HG02840 (cell line): ENCODE results near the gene PLD3.

ENCODE experiments used
- ATAC-seq: cut with Tn5 transposase; IDR thresholded peaks from one replicate; pipeline ENCODE4 v1.9.1; 2021; ENCODE audit warnings: mild to moderate bottlenecking, moderate library complexity, moderate number of reproducible peaks; ENCODE audit not compliant: unreplicated experiment, low FRiP score

PLD3 gene

GRCh38 chr19:40411125-40411842 lies 62.8 kb downstream of the PLD3 start:
- no peak for ATAC-seq

- no peak for ATAC-seq
These were observed 63.5 kb downstream of the PLD3 start for GRCh38 chr19:40411958-40412499.

- ATAC-seq, result no peak
These were observed 64.4 kb downstream of the PLD3 start for GRCh38 chr19:40412866-40413265.

GRCh38 chr19:40413291-40413845 lies 64.9 kb downstream of the PLD3 start, which contains the start of gene PRX:
PRX (minus strand) TSS chr19:40413378; CDS start chr19:40407932, 5,446 bp downstream.
- ATAC-seq, result no peak

- ATAC-seq, result no peak
These were observed 66.3 kb downstream of the PLD3 start for GRCh38 chr19:40414542-40415535.

GRCh38 chr19:40415768-40416167 lies 67.3 kb downstream of the PLD3 start:
- ATAC-seq, result no peak

- no peak for ATAC-seq
These were observed 68.6 kb downstream of the PLD3 start for GRCh38 chr19:40416918-40417642.

- no peak for ATAC-seq
These were observed 69.1 kb downstream of the PLD3 start for GRCh38 chr19:40417643-40417981.

GRCh38 chr19:40418040-40418439 lies 69.5 kb downstream of the PLD3 start:
- no peak for ATAC-seq

- ATAC-seq, result no peak
These were observed 70.6 kb downstream of the PLD3 start for GRCh38 chr19:40419066-40419612.

- no peak for ATAC-seq
These were observed 71.3 kb downstream of the PLD3 start for GRCh38 chr19:40419780-40420179.

GRCh38 chr19:40420451-40420765 lies 71.9 kb downstream of the PLD3 start:
- ATAC-seq, result no peak

- no peak for ATAC-seq
These were observed 72.6 kb downstream of the PLD3 start for GRCh38 chr19:40420766-40421765.

GRCh38 chr19:40421993-40422747 lies 73.7 kb downstream of the PLD3 start:
- ATAC-seq, result no peak

- no peak for ATAC-seq
These were observed 74.5 kb downstream of the PLD3 start for GRCh38 chr19:40422748-40423566.

- no peak for ATAC-seq
These were observed 75.4 kb downstream of the PLD3 start for GRCh38 chr19:40423938-40424337.
